ENCODE measurements around the gene SYP.

SYP gene

DNA sequence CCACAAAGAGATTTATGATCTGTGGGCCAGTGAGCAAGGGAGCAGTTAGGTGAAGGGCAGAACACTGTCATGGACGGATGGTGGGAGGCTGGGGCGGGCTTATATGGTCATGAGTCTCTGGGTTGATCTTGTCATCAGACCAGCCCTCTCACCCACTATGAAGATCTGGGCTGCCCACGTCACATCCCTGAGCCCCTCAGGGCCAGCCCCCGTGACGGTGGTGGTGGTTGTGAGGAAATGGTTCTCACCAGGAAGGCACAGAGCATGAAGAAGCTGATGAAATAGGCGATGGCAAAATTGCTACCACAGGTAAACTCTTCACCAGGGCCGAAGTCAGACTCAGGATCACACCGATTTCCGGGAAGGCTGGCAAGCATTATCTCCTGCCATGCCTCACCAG, 11.1 kb upstream of the SYP start:
- H3K4me3 ChIP-seq (ENCODE audit: low read depth, low read length), result no peak overlapping the region
- TF ChIP-seq, protein P1, sequence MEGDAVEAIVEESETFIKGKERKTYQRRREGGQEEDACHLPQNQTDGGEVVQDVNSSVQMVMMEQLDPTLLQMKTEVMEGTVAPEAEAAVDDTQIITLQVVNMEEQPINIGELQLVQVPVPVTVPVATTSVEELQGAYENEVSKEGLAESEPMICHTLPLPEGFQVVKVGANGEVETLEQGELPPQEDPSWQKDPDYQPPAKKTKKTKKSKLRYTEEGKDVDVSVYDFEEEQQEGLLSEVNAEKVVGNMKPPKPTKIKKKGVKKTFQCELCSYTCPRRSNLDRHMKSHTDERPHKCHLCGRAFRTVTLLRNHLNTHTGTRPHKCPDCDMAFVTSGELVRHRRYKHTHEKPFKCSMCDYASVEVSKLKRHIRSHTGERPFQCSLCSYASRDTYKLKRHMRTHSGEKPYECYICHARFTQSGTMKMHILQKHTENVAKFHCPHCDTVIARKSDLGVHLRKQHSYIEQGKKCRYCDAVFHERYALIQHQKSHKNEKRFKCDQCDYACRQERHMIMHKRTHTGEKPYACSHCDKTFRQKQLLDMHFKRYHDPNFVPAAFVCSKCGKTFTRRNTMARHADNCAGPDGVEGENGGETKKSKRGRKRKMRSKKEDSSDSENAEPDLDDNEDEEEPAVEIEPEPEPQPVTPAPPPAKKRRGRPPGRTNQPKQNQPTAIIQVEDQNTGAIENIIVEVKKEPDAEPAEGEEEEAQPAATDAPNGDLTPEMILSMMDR (IDR thresholded peaks at IDR 0.05; ENCODE audit: low read depth, low read length, missing control alignments), result no peak
- DNase-seq (ENCODE audit: low read depth), result no peak

DNA sequence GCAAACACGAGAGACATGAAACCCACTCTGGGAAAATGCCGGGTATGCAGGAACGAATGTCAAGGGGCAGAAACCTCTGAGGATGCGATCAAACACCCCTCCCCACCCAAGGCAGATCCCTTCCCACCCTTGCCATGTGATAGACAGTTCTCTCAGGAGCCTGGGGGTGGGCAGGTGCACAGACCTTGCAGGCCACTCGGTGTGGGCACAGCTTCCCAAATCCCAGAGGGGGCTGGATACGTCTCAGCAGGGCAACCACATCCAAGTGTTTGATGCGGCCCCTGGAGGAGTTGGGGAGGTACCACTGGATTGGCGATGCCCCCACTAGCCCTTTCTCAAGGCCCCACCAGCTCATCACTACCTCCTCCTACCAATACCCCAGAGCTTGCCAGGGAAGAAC, 10.4 kb upstream of the SYP start:
- TF ChIP-seq, protein P1 (IDR thresholded peaks at IDR 0.05; ENCODE audit: low read depth, low read length, missing control alignments), result no peak
- H3K4me3 ChIP-seq (ENCODE audit: low read depth, low read length), result no peak overlapping the region
- DNase-seq (ENCODE audit: low read depth), result no peak

DNA sequence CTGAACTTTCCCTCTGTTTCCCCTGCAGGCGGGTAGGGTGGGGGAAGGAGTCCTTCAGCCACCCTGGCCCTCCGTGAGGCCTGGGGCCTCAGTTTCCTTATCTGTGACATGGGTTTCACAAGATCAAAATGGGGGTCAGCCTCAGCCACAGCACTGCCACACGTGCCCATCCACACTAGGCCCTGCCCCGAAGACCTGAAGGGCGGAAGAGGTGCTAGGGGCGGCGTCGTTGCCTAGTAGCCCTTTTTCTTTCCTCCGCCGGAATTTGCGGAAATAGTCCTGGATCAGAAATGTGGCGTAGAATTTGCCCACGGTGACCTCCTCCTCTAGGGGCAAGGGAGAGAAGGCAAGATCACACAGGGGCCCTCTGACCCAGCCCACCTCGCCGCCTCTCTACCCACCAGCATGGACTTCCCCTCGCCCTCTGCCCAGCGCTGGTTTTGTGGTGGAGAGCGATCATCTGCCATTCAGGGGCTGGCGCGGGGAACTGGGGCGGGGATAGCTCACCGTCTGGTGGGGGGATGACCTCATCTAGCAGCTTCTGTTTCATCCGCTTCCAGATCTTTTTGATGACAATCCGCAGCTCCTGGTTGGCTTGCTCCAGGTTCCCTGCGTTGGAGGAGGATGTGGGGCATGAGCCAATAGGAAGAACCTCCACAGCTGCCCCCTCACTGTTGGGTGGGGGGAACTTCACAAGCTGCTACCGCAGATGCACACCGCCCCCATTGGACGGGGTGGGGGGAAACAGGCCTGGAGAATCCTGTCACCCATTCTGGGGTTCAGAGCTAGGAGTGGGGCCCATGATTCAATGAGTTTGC, 9.7 kb upstream of the SYP start:
- DNase-seq (ENCODE audit: low read depth), result no peak
- H3K4me3 ChIP-seq (ENCODE audit: low read depth, low read length), result no peak overlapping the region
- TF ChIP-seq, protein P1 (IDR thresholded peaks at IDR 0.05; ENCODE audit: low read depth, low read length, missing control alignments), result no peak

DNA sequence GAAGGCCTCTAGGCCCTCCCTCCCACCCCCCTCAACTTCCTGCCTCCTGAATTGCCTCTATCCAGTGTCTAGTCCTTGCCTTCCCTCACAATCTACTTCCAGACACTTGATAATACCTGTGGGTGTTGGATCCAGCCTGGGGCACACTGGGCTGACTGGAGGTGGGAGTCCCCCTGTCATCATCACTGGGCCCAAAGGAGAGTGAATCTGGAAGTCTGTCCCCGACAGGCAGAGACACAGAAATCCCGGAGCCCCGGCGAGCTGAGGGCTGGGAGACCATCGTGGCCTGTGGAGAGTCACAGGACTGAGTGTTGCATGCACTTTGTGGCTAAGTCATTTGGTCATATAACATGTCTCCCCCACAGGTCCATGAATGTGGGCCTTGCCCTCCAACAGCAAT, 8.4 kb upstream of the SYP start:
- no peak overlapping the region for H3K4me3 ChIP-seq (ENCODE audit: low read depth, low read length)
- TF ChIP-seq, protein P1 (IDR thresholded peaks at IDR 0.05; ENCODE audit: low read depth, low read length, missing control alignments), result no peak
- no peak for DNase-seq (ENCODE audit: low read depth)

DNA sequence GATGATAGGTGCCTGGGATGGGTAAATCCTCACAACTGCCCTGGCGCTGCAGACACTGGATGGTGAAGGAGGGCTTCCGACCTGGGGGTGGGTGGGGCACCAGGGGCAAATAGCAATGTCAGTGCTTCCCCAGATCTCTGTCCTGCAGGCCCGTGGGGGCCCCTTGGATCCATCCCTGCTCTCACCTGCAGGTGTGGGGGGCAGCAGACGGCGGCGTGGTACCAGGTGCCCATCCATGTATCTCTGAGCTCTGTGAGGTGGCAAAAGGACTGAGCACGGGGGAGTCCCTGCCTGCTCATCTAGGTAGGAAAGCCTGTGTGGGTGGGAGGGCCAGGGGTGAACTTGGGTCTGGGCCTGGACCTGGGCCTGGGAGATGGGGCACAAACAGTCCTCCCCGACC, 6.5 kb upstream of the SYP start:
- H3K4me3 ChIP-seq (ENCODE audit: low read depth, low read length), result no peak overlapping the region
- TF ChIP-seq, protein P1 (IDR thresholded peaks at IDR 0.05; ENCODE audit: low read depth, low read length, missing control alignments), result no peak
- no peak for DNase-seq (ENCODE audit: low read depth)

DNA sequence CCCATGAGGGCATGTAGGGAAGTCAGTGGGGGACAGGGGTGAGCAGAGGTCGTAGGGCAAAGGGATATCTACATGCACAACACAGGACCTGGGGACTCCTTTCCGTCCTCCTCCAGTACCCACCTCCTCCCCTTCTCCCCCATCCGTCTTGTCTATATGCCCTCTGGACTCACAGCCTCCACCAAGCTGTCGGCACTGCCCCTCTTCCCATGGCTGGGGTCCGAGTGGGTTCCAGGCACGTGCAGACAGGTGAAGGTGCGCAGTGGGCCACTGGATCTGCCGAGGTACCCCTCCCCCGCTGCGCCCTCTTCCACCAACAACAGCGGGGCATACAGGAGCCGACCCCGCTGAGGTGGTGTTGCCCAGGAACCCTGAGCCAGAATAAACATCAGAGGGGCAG, 5.5 kb upstream of the SYP start:
- TF ChIP-seq, protein P1 (IDR thresholded peaks at IDR 0.05; ENCODE audit: low read depth, low read length, missing control alignments), result no peak

DNA sequence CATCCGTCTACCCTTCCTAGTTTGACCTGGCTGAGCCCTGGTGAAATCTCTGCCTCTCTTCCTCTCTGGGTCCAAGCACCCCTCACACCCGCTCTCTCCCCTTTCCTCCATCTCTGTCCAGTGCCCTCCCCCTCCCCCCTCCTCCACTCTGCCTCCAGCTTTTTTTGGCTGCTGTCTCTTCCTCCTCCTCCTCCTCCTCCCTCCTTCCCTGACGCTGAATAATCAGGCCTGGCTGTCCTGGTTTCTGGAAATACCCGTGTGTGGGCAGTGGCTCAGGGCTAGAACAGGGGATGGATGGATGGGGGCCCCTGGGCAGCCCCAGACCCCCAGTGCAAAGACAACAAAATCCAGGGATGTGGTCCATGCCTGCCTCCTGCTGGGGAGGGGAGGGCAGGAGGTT, 4.7 kb upstream of the SYP start:
- no peak overlapping the region for H3K4me3 ChIP-seq (ENCODE audit: low read depth, low read length)
- TF ChIP-seq, protein P1 (IDR thresholded peaks at IDR 0.05; ENCODE audit: low read depth, low read length, missing control alignments), result no peak
- DNase-seq (ENCODE audit: low read depth), result no peak

More for the DNA sequence above, 5.5 kb upstream of the SYP start:
- no peak overlapping the region for H3K4me3 ChIP-seq (ENCODE audit: low read depth, low read length)
- no peak for DNase-seq (ENCODE audit: low read depth)

Measured in GM12864 (cell line).